H1 (cell line): ENCODE data around the gene PEX26. TPM values are rescaled to one million over a fixed set of nuclear protein-coding genes. Genes with fewer than 3 reads are reported as not detected.

Experiments used
- CHD2 ChIP-seq: IDR thresholded peaks from 2 replicates; pipeline ENCODE4 v1.6.1; 2012; ENCODE audit warnings: low read length, improper control_type of control experiment
- CHD7 ChIP-seq: fragments of 300-600 bp; sonication (generic); IDR thresholded peaks from 2 replicates; pipeline ENCODE4 v1.7.1; 2012; ENCODE audit warnings: low read length, moderate library complexity, mild to moderate bottlenecking, inconsistent platforms; ENCODE audit not compliant: insufficient replicate concordance
- RBBP5 ChIP-seq: IDR thresholded peaks from 2 replicates; pipeline ENCODE4 v1.7.1; 2012; ENCODE audit warnings: low read depth, mild to moderate bottlenecking, inconsistent platforms, low read length, moderate library complexity, borderline replicate concordance
- SAP30 ChIP-seq: fragments of 300-600 bp; sonication (generic); IDR thresholded peaks from 2 replicates; pipeline ENCODE4 v1.7.1; 2012; ENCODE audit warnings: low read length, moderate library complexity, mild to moderate bottlenecking, inconsistent platforms; ENCODE audit not compliant: insufficient read depth, insufficient replicate concordance
- SIRT6 ChIP-seq: IDR thresholded peaks from one replicate; pipeline ENCODE4 v1.7.1; 2012; ENCODE audit warnings: low read length, inconsistent platforms
- polyA plus RNA-seq, 7 experiments: library from polyadenylated mRNA; depleted of rRNA in 3 of 7; stranded (reverse) in 5 of 7; unstranded in 2 of 7; fragments of >200 nt in 5 of 7; fragments of 200-250 nt in 2 of 7; gene quantifications; 1 replicate in 5 of 7; 2 replicates in 1 of 7; 4 replicates in 1 of 7; pipeline versions ENCODE4 v1.2.1 to v1.2.3, GENCODE V29; 2011 to 2013; ENCODE audit warnings: missing spikeins in 2 of 7, mixed read lengths in 2 of 7
- total RNA-seq: library from RNA; stranded (reverse); fragmentation: NEBNext Ultra II Directional; extraction: Animal tissue kit (Norgen Biotek cat#: 25700); gene quantifications from 2 replicates; pipeline ENCODE4 v1.2.1, GENCODE V29; 2021

Gene PEX26
- total and polyA plus RNA-seq, 2 of the 8 experiments (the other 6 are each of a cell fraction or from before 2014, with no cell fraction given): 33.1 to 49.0 TPM

- no peak for TF ChIP-seq CHD7
- no peak for TF ChIP-seq CHD2
- TF ChIP-seq RBBP5: no peak
- TF ChIP-seq SIRT6: no peak
- no peak for TF ChIP-seq SAP30
Observed at GRCh38 chr22:18112440-18112839, 34.6 kb downstream of the PEX26 start (continued).
